Type B pancreatic cell (in vitro differentiated cells): ENCODE measurements around the gene GNA14. TPM values are rescaled to one million over a fixed set of nuclear protein-coding genes. Genes with fewer than 3 reads are reported as not detected.
"Not testable (repeated sequence)": the region's sequence is repeated elsewhere in the genome, so short reads cannot be mapped to it uniquely, and the experiment has no call there.

ENCODE experiments used
- DNase-seq: peaks from one replicate; pipeline ENCODE4 v3.0.0; 2021; ENCODE audit warnings: mixed read lengths; ENCODE audit not compliant: unreplicated experiment; ENCODE audit errors: extremely low spot score
- H3K27ac Mint-ChIP-seq: 2 replicates; pipeline ENCODE4 v1.8.0; 2021; ENCODE audit warnings: mild to moderate bottlenecking, mixed read lengths
- H3K27me3 Mint-ChIP-seq: 2 replicates; pipeline ENCODE4 v1.8.0; 2021; ENCODE audit warnings: mixed read lengths
- H3K36me3 Mint-ChIP-seq: 2 replicates; pipeline ENCODE4 v1.8.0; 2021; ENCODE audit warnings: mixed read lengths
- H3K4me1 Mint-ChIP-seq: one replicate; pipeline ENCODE4 v1.8.0; 2021; ENCODE audit warnings: mixed read lengths; ENCODE audit not compliant: unreplicated experiment
- H3K4me3 Mint-ChIP-seq: 2 replicates; pipeline ENCODE4 v1.8.0; 2021; ENCODE audit warnings: mild to moderate bottlenecking, mixed read lengths
- H3K9me3 Mint-ChIP-seq: 2 replicates; pipeline ENCODE4 v1.8.0; 2021; ENCODE audit warnings: mixed read lengths
- CTCF ChIP-seq: fragments of 200-600 bp; sonication (generic); conservative IDR thresholded peaks from 2 replicates; pipeline ENCODE4 v1.5.0; 2021; ENCODE audit warnings: antibody characterized with exemption, mild to moderate bottlenecking
- total RNA-seq: library from RNA; stranded (reverse); gene quantifications from 2 replicates; pipeline ENCODE4 v1.2.1, GENCODE V29; 2021; ENCODE audit warnings: low replicate concordance

The GNA14 gene
- total RNA-seq, 1 donor from 2014 or later = not detected

- no peak overlapping the region for H3K27ac Mint-ChIP-seq
- H3K36me3 Mint-ChIP-seq = no peaks in the 10 kb centered on the region
- H3K4me3 Mint-ChIP-seq = peak overlapping the region; percentile 75
- TF ChIP-seq CTCF = peak; percentile 45
- H3K27me3 Mint-ChIP-seq = peaks cover 28% of the 10 kb centered on the region
- H3K9me3 Mint-ChIP-seq = no peaks in the 10 kb centered on the region
- peaks cover 5% of the 10 kb centered on the region for H3K4me1 Mint-ChIP-seq
- DNase-seq = no peak
Observed at GRCh38 chr9:77649109-77649812, 1.1 kb upstream of the GNA14 start.

- no peak for TF ChIP-seq CTCF
- no peak for DNase-seq
- Mint-ChIP-seq H3K9me3 (no peaks in the 10 kb centered on the region), H3K36me3 (no peaks in the 10 kb centered on the region), H3K4me1 (peaks cover 5% of the 10 kb centered on the region), H3K27ac (peak overlapping the region; percentile 57), H3K4me3 (peak overlapping the region; percentile 75), H3K27me3 (peaks cover 28% of the 10 kb centered on the region)
Observed at GRCh38 chr9:77647267-77648233, 572 bp downstream of the GNA14 start.

GRCh38 chr9:77643871-77644270, 4.3 kb downstream of the GNA14 start:
- no peak for DNase-seq
- H3K27me3 Mint-ChIP-seq = peaks cover 21% of the 10 kb centered on the region
- peaks cover 5% of the 10 kb centered on the region for H3K4me1 Mint-ChIP-seq
- H3K36me3 Mint-ChIP-seq = no peaks in the 10 kb centered on the region
- no peak for TF ChIP-seq CTCF
- no peak overlapping the region for H3K27ac Mint-ChIP-seq
- no peaks in the 10 kb centered on the region for H3K9me3 Mint-ChIP-seq
- H3K4me3 Mint-ChIP-seq = no peak overlapping the region

- Mint-ChIP-seq H3K27me3 (peaks cover 14% of the 10 kb centered on the region), H3K27ac (no peak overlapping the region), H3K4me1 (peaks cover 5% of the 10 kb centered on the region), H3K36me3 (no peaks in the 10 kb centered on the region), H3K4me3 (no peak overlapping the region), H3K9me3 (no peaks in the 10 kb centered on the region)
- DNase-seq = no peak
- no peak for TF ChIP-seq CTCF
Observed at GRCh38 chr9:77640741-77641580, 7.2 kb downstream of the GNA14 start.

GRCh38 chr9:77632652-77633051, 15.5 kb downstream of the GNA14 start:
- no peak for DNase-seq

GRCh38 chr9:77628864-77629263, 19.3 kb downstream of the GNA14 start:
- not testable (repeated sequence) for H3K4me3 Mint-ChIP-seq, H3K4me1 Mint-ChIP-seq, DNase-seq, H3K27ac Mint-ChIP-seq, H3K27me3 Mint-ChIP-seq, H3K36me3 Mint-ChIP-seq, H3K9me3 Mint-ChIP-seq

More at GRCh38 chr9:77632652-77633051, 15.5 kb downstream of the GNA14 start:
- no peak overlapping the region for H3K27ac Mint-ChIP-seq
- H3K27me3 Mint-ChIP-seq = no peaks in the 10 kb centered on the region
- H3K4me1 Mint-ChIP-seq = no peaks in the 10 kb centered on the region
- peaks cover 5% of the 10 kb centered on the region for H3K9me3 Mint-ChIP-seq
- no peak for TF ChIP-seq CTCF
- H3K4me3 Mint-ChIP-seq = no peak overlapping the region
- no peaks in the 10 kb centered on the region for H3K36me3 Mint-ChIP-seq
